H9 (cell line): Measurements from ENCODE around the gene TLX1. TPM values are rescaled to one million over a fixed set of nuclear protein-coding genes. Genes with fewer than 3 reads are reported as not detected.

Experiments used
- DNase-seq: peaks from one replicate; pipeline ENCODE4 v3.0.0-alpha.2; 2017
- H2AFZ ChIP-seq: one replicate; pipeline ENCODE4 v1.6.1; 2013; ENCODE audit warnings: mild to moderate bottlenecking, low read length, control low read depth, moderate library complexity
- H2AK5ac ChIP-seq: 2 replicates; pipeline ENCODE4 v1.6.1; 2013; ENCODE audit warnings: low read length, control low read depth, mixed read lengths; ENCODE audit not compliant: insufficient read length
- H2BK120ac ChIP-seq: one replicate; pipeline ENCODE4 v1.6.1; 2013; ENCODE audit warnings: low read depth, mild to moderate bottlenecking, low read length, control low read depth, inconsistent platforms; ENCODE audit not compliant: poor library complexity, severe bottlenecking
- H2BK12ac ChIP-seq: 2 replicates; pipeline ENCODE4 v1.6.1; 2013; ENCODE audit warnings: low read length, control low read depth, mixed read lengths, low read depth; ENCODE audit not compliant: insufficient read length
- H2BK15ac ChIP-seq: 2 replicates; pipeline ENCODE4 v1.6.1; 2013; ENCODE audit warnings: low read depth, low read length, control low read depth
- H2BK20ac ChIP-seq: one replicate; pipeline ENCODE4 v1.6.1; 2013; ENCODE audit warnings: low read depth, mild to moderate bottlenecking, low read length, control low read depth, inconsistent platforms; ENCODE audit not compliant: poor library complexity, severe bottlenecking
- H2BK5ac ChIP-seq: 2 replicates; pipeline ENCODE4 v1.6.1; 2013; ENCODE audit warnings: low read length, control low read depth, mixed read lengths; ENCODE audit not compliant: insufficient read length
- H3K14ac ChIP-seq: 2 replicates; pipeline ENCODE4 v1.6.1; 2013; ENCODE audit warnings: low read length, control low read depth; ENCODE audit not compliant: insufficient read depth
- H3K18ac ChIP-seq: 2 replicates; pipeline ENCODE4 v1.6.1; 2013; ENCODE audit warnings: low read depth, mild to moderate bottlenecking, mixed read lengths, low read length, control low read depth; ENCODE audit not compliant: insufficient read length
- H3K23ac ChIP-seq: 2 replicates; pipeline ENCODE4 v1.6.1; 2013; ENCODE audit warnings: low read length, control low read depth, mixed read lengths, low read depth; ENCODE audit not compliant: insufficient read length
- H3K23me2 ChIP-seq: 2 replicates; pipeline ENCODE4 v1.6.1; 2013; ENCODE audit warnings: low read depth, mild to moderate bottlenecking, mixed read lengths, low read length, control low read depth; ENCODE audit not compliant: insufficient read length, poor library complexity, severe bottlenecking
- H3K27ac ChIP-seq: 2 replicates; pipeline ENCODE4 v1.5.1; 2013; ENCODE audit warnings: low read length, control low read depth, mixed read lengths, low read depth; ENCODE audit not compliant: insufficient read length
- H3K27me3 ChIP-seq: 2 replicates; pipeline ENCODE4 v1.6.1; 2013; ENCODE audit warnings: low read length, control low read depth, inconsistent platforms; ENCODE audit not compliant: insufficient read depth
- H3K4ac ChIP-seq: 2 replicates; pipeline ENCODE4 v1.6.1; 2013; ENCODE audit warnings: low read depth, mild to moderate bottlenecking, control low read depth, inconsistent platforms, low read length, moderate library complexity
- H3K4me1 ChIP-seq: 2 replicates; pipeline ENCODE4 v1.6.1; 2013; ENCODE audit warnings: low read length, control low read depth, inconsistent platforms; ENCODE audit not compliant: insufficient read depth
- H3K4me2 ChIP-seq: 2 replicates; pipeline ENCODE4 v1.6.1; 2013; ENCODE audit warnings: low read length, control low read depth, mixed read lengths; ENCODE audit not compliant: insufficient read length, insufficient read depth
- H3K56ac ChIP-seq: 2 replicates; pipeline ENCODE4 v1.6.1; 2013; ENCODE audit warnings: low read depth, mild to moderate bottlenecking, mixed read lengths, low read length, control low read depth; ENCODE audit not compliant: insufficient read length
- H3K79me1 ChIP-seq: 2 replicates; pipeline ENCODE4 v1.6.1; 2013; ENCODE audit warnings: low read depth, mild to moderate bottlenecking, moderate library complexity, low read length, control low read depth, inconsistent platforms; ENCODE audit not compliant: insufficient read depth, poor library complexity, severe bottlenecking
- H3K79me2 ChIP-seq: 2 replicates; pipeline ENCODE4 v1.6.1; 2013; ENCODE audit warnings: low read length, control low read depth, inconsistent platforms; ENCODE audit not compliant: insufficient read depth
- H3K9ac ChIP-seq: 2 replicates; pipeline ENCODE4 v1.6.1; 2013; ENCODE audit warnings: low read length, control low read depth, mixed read lengths; ENCODE audit not compliant: insufficient read length; ENCODE audit errors: extremely low read depth
- H3K9me3 ChIP-seq: one replicate; pipeline ENCODE4 v1.6.1; 2013; ENCODE audit warnings: low read depth, low read length, inconsistent platforms; ENCODE audit not compliant: control insufficient read depth
- H3T11ph ChIP-seq: one replicate; pipeline ENCODE4 v1.6.1; 2013; ENCODE audit warnings: mild to moderate bottlenecking, low read length, control low read depth, inconsistent platforms
- H4K20me1 ChIP-seq: one replicate; pipeline ENCODE4 v1.6.1; 2013; ENCODE audit not compliant: control insufficient read depth, insufficient read length, insufficient read depth
- H4K5ac ChIP-seq: 2 replicates; pipeline ENCODE4 v1.6.1; 2013; ENCODE audit warnings: low read depth, mild to moderate bottlenecking, mixed read lengths, low read length, control low read depth; ENCODE audit not compliant: insufficient read length
- H4K8ac ChIP-seq: replicated peaks from 2 replicates; pipeline ENCODE4 v1.6.1; 2013; ENCODE audit warnings: low read length, control low read depth, mixed read lengths, low read depth; ENCODE audit not compliant: insufficient read length
- H4K91ac ChIP-seq: 2 replicates; pipeline ENCODE4 v1.6.1; 2013; ENCODE audit warnings: low read depth, mild to moderate bottlenecking, moderate library complexity, mixed read lengths, low read length, control low read depth; ENCODE audit not compliant: insufficient read length
- H3K27ac Mint-ChIP-seq, 3 experiments: 2 replicates in 2 of 3; 3 replicates in 1 of 3; pipeline ENCODE4 v1.8.0; 2020 to 2021; ENCODE audit warnings: mixed read lengths in 3 of 3, mild to moderate bottlenecking in 1 of 3, moderate library complexity in 1 of 3
- H3K27me3 Mint-ChIP-seq: 2 replicates; pipeline ENCODE4 v1.8.0; 2021; ENCODE audit warnings: low read depth, mild to moderate bottlenecking, moderate library complexity, mixed read lengths
- H3K36me3 Mint-ChIP-seq, 3 experiments: 2 replicates in 2 of 3; 3 replicates in 1 of 3; pipeline ENCODE4 v1.8.0; 2020 to 2021; ENCODE audit warnings: low read depth in 3 of 3, mixed read lengths in 3 of 3; ENCODE audit not compliant: insufficient read depth in 1 of 3
- H3K4me1 Mint-ChIP-seq, 2 experiments: 2 replicates each; pipeline ENCODE4 v1.8.0; 2020; ENCODE audit warnings: mixed read lengths in 2 of 2
- H3K4me3 Mint-ChIP-seq, 2 experiments: 2 replicates in 1 of 2; 3 replicates in 1 of 2; pipeline ENCODE4 v1.8.0; 2020 to 2021; ENCODE audit warnings: mild to moderate bottlenecking in 2 of 2, mixed read lengths in 2 of 2, moderate library complexity in 1 of 2
- H3K9me3 Mint-ChIP-seq, 2 experiments: 2 replicates in 1 of 2; 3 replicates in 1 of 2; pipeline ENCODE4 v1.8.0; 2020; ENCODE audit warnings: mild to moderate bottlenecking in 2 of 2, mixed read lengths in 2 of 2, moderate library complexity in 1 of 2
- WGBS: extraction: QIAGEN DNeasy Blood & Tissue Kit; methylation state at CpG from one replicate; pipeline ENCODE4 v1.1.7; 2013; ENCODE audit warnings: missing lambda C conversion rate, low lambda C conversion rate, mixed read lengths; ENCODE audit not compliant: insufficient read length; ENCODE audit errors: extremely low coverage; 5-methylcytosine and 5-hydroxymethylcytosine counted together
- total RNA-seq: library from RNA; stranded (reverse); gene quantifications from 2 replicates; pipeline ENCODE4 v1.2.1, GENCODE V29; 2021
- TF ChIP-seq, protein P1 (sequence below): fragments of 200-600 bp; sonication (generic); conservative IDR thresholded peaks from 3 replicates; pipeline ENCODE4 v1.8.0; 2021; ENCODE audit warnings: antibody characterized with exemption, mild to moderate bottlenecking

Gene TLX1
- total RNA-seq, 1 experiment from 2014 or later: not detected

DNA sequence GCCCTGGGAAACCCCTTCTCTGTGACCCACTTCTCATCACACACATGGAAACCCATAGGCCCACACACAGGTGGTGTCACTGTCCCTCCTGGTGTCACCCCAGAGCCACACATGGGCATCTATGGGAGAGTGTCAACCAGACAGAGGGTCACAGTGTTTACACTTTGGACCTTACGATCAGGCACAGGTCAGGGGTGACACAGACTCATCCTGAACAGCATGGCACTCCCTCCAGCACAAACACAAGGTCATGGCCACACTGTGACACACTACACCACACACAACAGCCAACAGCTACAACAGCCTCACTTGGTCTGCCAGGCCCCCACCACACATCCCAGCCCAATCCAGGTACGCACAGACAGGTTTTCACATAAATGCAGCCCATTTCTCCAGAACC, 6.2 kb downstream of the TLX1 start:
- H3K9me3 Mint-ChIP-seq: peaks cover 5 to 9% of the 10 kb centered on the region in 2 experiments; a peak in 3 of 5 replicates
- TF ChIP-seq, protein P1, sequence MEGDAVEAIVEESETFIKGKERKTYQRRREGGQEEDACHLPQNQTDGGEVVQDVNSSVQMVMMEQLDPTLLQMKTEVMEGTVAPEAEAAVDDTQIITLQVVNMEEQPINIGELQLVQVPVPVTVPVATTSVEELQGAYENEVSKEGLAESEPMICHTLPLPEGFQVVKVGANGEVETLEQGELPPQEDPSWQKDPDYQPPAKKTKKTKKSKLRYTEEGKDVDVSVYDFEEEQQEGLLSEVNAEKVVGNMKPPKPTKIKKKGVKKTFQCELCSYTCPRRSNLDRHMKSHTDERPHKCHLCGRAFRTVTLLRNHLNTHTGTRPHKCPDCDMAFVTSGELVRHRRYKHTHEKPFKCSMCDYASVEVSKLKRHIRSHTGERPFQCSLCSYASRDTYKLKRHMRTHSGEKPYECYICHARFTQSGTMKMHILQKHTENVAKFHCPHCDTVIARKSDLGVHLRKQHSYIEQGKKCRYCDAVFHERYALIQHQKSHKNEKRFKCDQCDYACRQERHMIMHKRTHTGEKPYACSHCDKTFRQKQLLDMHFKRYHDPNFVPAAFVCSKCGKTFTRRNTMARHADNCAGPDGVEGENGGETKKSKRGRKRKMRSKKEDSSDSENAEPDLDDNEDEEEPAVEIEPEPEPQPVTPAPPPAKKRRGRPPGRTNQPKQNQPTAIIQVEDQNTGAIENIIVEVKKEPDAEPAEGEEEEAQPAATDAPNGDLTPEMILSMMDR: no peak
- Histone ChIP-seq H4K91ac (no peak overlapping the region), H2BK5ac (no peak overlapping the region), H3K9me3 (no peaks in the 10 kb centered on the region), H4K8ac (no peak overlapping the region), H2AK5ac (no peak overlapping the region), H3K18ac (no peak overlapping the region), H2BK15ac (no peak overlapping the region), H3K56ac (no peak overlapping the region), H4K5ac (no peak overlapping the region), H2BK12ac (no peak overlapping the region), H3K4ac (no peak overlapping the region), H2AFZ (no peak overlapping the region), H3T11ph (no peak overlapping the region), H4K20me1 (no peaks in the 10 kb centered on the region), H3K4me1 (no peaks in the 10 kb centered on the region), H2BK120ac (no peak overlapping the region), H3K9ac (no peak overlapping the region), H2BK20ac (no peak overlapping the region), H3K4me2 (no peak overlapping the region), H3K79me2 (no peaks in the 10 kb centered on the region), H3K27ac (no peak overlapping the region), H3K23ac (no peak overlapping the region), H3K14ac (no peak overlapping the region), H3K23me2 (no peaks in the 10 kb centered on the region), H3K79me1 (no peaks in the 10 kb centered on the region), H3K27me3 (peaks cover 99% of the 10 kb centered on the region)
- no peak for DNase-seq
- no peaks in the 10 kb centered on the region; a peak in 3 of 7 replicates for H3K36me3 Mint-ChIP-seq
- no CpG with 5 or more reads among the region's 2 CpGs for WGBS
- no peak overlapping the region for H3K27ac Mint-ChIP-seq
- peaks cover 100% of the 10 kb centered on the region for H3K27me3 Mint-ChIP-seq
- H3K4me1 Mint-ChIP-seq: peaks cover 12 to 35% of the 10 kb centered on the region in 2 experiments
- H3K4me3 Mint-ChIP-seq: no peak overlapping the region
